Keratinocyte (primary cell): Measurements from ENCODE around the gene ACP1. TPM values are rescaled to one million over a fixed set of nuclear protein-coding genes. Genes with fewer than 3 reads are reported as not detected.

Experiments used
- DNase-seq: peaks from one replicate; pipeline ENCODE4 v3.0.0-alpha.2; 2011; ENCODE audit warnings: low read depth, missing footprints, low spot score
- FAIRE-seq: peaks from 2 replicates; lab custom pipeline; 2011; peaks lifted over from hg19 to GRCh38; lab: Jason Lieb, UNC
- H2AFZ ChIP-seq: 2 replicates; pipeline ENCODE4 v1.6.0; 2012; ENCODE audit warnings: low read length, control low read depth, inconsistent platforms; ENCODE audit not compliant: control insufficient read depth
- H3K27ac ChIP-seq: 2 replicates; pipeline ENCODE4 v1.5.1; 2011; ENCODE audit warnings: low read length; ENCODE audit not compliant: control insufficient read depth, insufficient read depth
- H3K27me3 ChIP-seq: 3 replicates; pipeline ENCODE4 v1.6.0; 2011; ENCODE audit warnings: low read length; ENCODE audit not compliant: control insufficient read depth, insufficient read depth; ENCODE audit errors: extremely low read depth
- H3K36me3 ChIP-seq, 2 experiments: 2 replicates in 1 of 2; 3 replicates in 1 of 2; pipeline ENCODE4 v1.5.1; 2011; ENCODE audit warnings: low read length in 2 of 2, mild to moderate bottlenecking in 1 of 2; ENCODE audit not compliant: control insufficient read depth in 2 of 2, insufficient read depth in 2 of 2; ENCODE audit errors: extremely low read depth in 1 of 2
- H3K4me1 ChIP-seq: 3 replicates; pipeline ENCODE4 v1.5.1; 2011; ENCODE audit warnings: low read length; ENCODE audit not compliant: control insufficient read depth, insufficient read depth; ENCODE audit errors: extremely low read depth
- H3K4me2 ChIP-seq: 3 replicates; pipeline ENCODE4 v1.6.0; 2011; ENCODE audit warnings: low read depth, low read length; ENCODE audit not compliant: control insufficient read depth, insufficient read depth; ENCODE audit errors: extremely low read depth
- H3K4me3 ChIP-seq, 3 experiments: fragments of 200-600 bp in 1 of 3; sonication (generic) in 1 of 3; 2 replicates in 2 of 3; 3 replicates in 1 of 3; pipeline ENCODE4 v1.5.1; 2011 to 2016; ENCODE audit warnings: low read length in 3 of 3, mild to moderate bottlenecking in 3 of 3, control low read depth in 2 of 3, inconsistent platforms in 1 of 3, low read depth in 1 of 3, mixed read lengths in 1 of 3, mixed run types in 1 of 3, moderate library complexity in 1 of 3; ENCODE audit not compliant: control insufficient read depth in 2 of 3, insufficient read depth in 2 of 3; ENCODE audit errors: extremely low read depth in 1 of 3
- H3K79me2 ChIP-seq: 2 replicates; pipeline ENCODE4 v1.6.0; 2012; ENCODE audit warnings: low read length; ENCODE audit not compliant: control insufficient read depth, insufficient read depth
- H3K9ac ChIP-seq: 3 replicates; pipeline ENCODE4 v1.6.0; 2011; ENCODE audit warnings: low read length; ENCODE audit not compliant: control insufficient read depth, insufficient read depth; ENCODE audit errors: extremely low read depth
- H3K9me1 ChIP-seq: 3 replicates; pipeline ENCODE4 v1.6.0; 2011; ENCODE audit warnings: low read length; ENCODE audit not compliant: control insufficient read depth, insufficient read depth; ENCODE audit errors: extremely low read depth
- H3K9me3 ChIP-seq: 2 replicates; pipeline ENCODE4 v1.5.1; 2012; ENCODE audit warnings: low read depth, low read length; ENCODE audit not compliant: control insufficient read depth
- H4K20me1 ChIP-seq: 3 replicates; pipeline ENCODE4 v1.6.0; 2011; ENCODE audit warnings: low read length; ENCODE audit not compliant: control insufficient read depth, insufficient read depth; ENCODE audit errors: extremely low read depth
- CTCF ChIP-seq, 3 experiments: IDR thresholded peaks in 1 of 3; conservative IDR thresholded peaks in 1 of 3; optimal IDR thresholded peaks in 1 of 3; 2 replicates in 2 of 3; 3 replicates in 1 of 3; pipeline versions ENCODE3 to v1.5.1; 2011; ENCODE audit warnings: low read length in 3 of 3, mild to moderate bottlenecking in 3 of 3, moderate library complexity in 2 of 3, control low read depth in 1 of 3, inconsistent platforms in 1 of 3; ENCODE audit not compliant: insufficient read depth in 2 of 3; ENCODE audit errors: extremely low read depth in 1 of 3
- EZH2 ChIP-seq: IDR thresholded peaks from one replicate; pipeline ENCODE4 v1.6.1; 2012; ENCODE audit warnings: inconsistent platforms, mild to moderate bottlenecking, low read length, moderate library complexity
- dilution Hi-C: fragments of 300-500 bp; cut with MboI; formaldehyde crosslinking; loops from one replicate; pipeline ENCODE4 v1.7.0; 2020; ENCODE audit warnings: low sequenced_read_pairs; ENCODE audit not compliant: extremely low pct_ligation_motif_present
- polyA plus RNA-seq, 5 experiments: library from polyadenylated mRNA; depleted of rRNA in 3 of 5; stranded (reverse) in 3 of 5; stranded (forward) in 1 of 5; unstranded in 1 of 5; fragments of >200 nt; gene quantifications; 1 replicate in 1 of 5; 2 replicates in 3 of 5; 3 replicates in 1 of 5; pipeline versions ENCODE4 v1.2.1 to v1.2.3, GENCODE V29; 2011 to 2012; ENCODE audit warnings: missing spikeins in 2 of 5, low read depth in 1 of 5, low replicate concordance in 1 of 5

The ACP1 gene
- polyA plus RNA-seq, 1 donor (not counting 4 experiments of a cell fraction or from before 2014, with no cell fraction given), result 123 TPM

GRCh38 chr2:282371-283263 is 17.9 kb downstream of the ACP1 start:
- dilution Hi-C loops, result no loop called here
- H3K27me3 ChIP-seq, result peaks cover 9% of the 10 kb centered on the region
- TF ChIP-seq EZH2, result no peak
- TF ChIP-seq CTCF (optimal IDR thresholded peaks at IDR 0.05 in 1 of 3, IDR thresholded peaks at IDR 0.05 in 1 of 3, conservative IDR thresholded peaks at IDR 0.05 in 1 of 3; ENCODE audit: extremely low read depth in 1 of 3, insufficient read depth in 2 of 3, low read length in 3 of 3), result no peak
- H4K20me1 ChIP-seq, result peaks cover 2% of the 10 kb centered on the region
- no peaks in the 10 kb centered on the region for H3K4me1 ChIP-seq
- no peak overlapping the region for H3K4me3 ChIP-seq
- H3K9ac ChIP-seq, result no peak overlapping the region
- FAIRE-seq, result no peak
- no peak overlapping the region for H3K27ac ChIP-seq
- no peak overlapping the region for H3K4me2 ChIP-seq
- H3K9me3 ChIP-seq, result no peaks in the 10 kb centered on the region
- no peaks in the 10 kb centered on the region for H3K9me1 ChIP-seq
- no peak for DNase-seq
- H2AFZ ChIP-seq, result no peak overlapping the region
- H3K79me2 ChIP-seq, result peaks cover 3% of the 10 kb centered on the region
- H3K36me3 ChIP-seq, result peaks cover 5 to 10% of the 10 kb centered on the region in 2 experiments

- Histone ChIP-seq H3K4me3 (no peak overlapping the region), H3K27me3 (peaks cover 16% of the 10 kb centered on the region), H3K4me2 (no peak overlapping the region), H3K79me2 (no peaks in the 10 kb centered on the region), H3K9me3 (no peaks in the 10 kb centered on the region), H3K4me1 (peaks cover 2% of the 10 kb centered on the region), H2AFZ (no peak overlapping the region), H4K20me1 (no peaks in the 10 kb centered on the region), H3K27ac (no peak overlapping the region), H3K9ac (no peak overlapping the region), H3K9me1 (no peaks in the 10 kb centered on the region), H3K36me3 (peaks cover 2 to 6% of the 10 kb centered on the region in 2 experiments)
- no peak for FAIRE-seq
- no peak for DNase-seq
- TF ChIP-seq CTCF (optimal IDR thresholded peaks at IDR 0.05 in 1 of 3, IDR thresholded peaks at IDR 0.05 in 1 of 3, conservative IDR thresholded peaks at IDR 0.05 in 1 of 3; ENCODE audit: extremely low read depth in 1 of 3, insufficient read depth in 2 of 3, low read length in 3 of 3) (no peak), EZH2 (no peak)
- dilution Hi-C loops, result no loop called here
These were observed 19.4 kb downstream of the ACP1 start for GRCh38 chr2:283996-284794.
